HUES6 (cell line): ENCODE data around the gene IRAK1.
"Not testable (repeated sequence)": the region's sequence is repeated elsewhere in the genome, so short reads cannot be mapped to it uniquely, and the experiment has no call there.

Source experiments
- H3K27ac ChIP-seq: 2 replicates; pipeline ENCODE4 v1.7.0; 2013; ENCODE audit warnings: low read depth, mild to moderate bottlenecking, low read length, inconsistent platforms
- H3K27me3 ChIP-seq: 2 replicates; pipeline ENCODE4 v1.6.1; 2013; ENCODE audit warnings: low read length; ENCODE audit not compliant: control insufficient read depth, insufficient read depth
- H3K36me3 ChIP-seq: 2 replicates; pipeline ENCODE4 v1.6.1; 2013; ENCODE audit warnings: low read length; ENCODE audit not compliant: control insufficient read depth, insufficient read depth
- H3K4me1 ChIP-seq: 2 replicates; pipeline ENCODE4 v1.6.1; 2013; ENCODE audit warnings: low read length; ENCODE audit not compliant: control insufficient read depth, insufficient read depth
- H3K4me3 ChIP-seq: 2 replicates; pipeline ENCODE4 v1.5.1; 2013; ENCODE audit warnings: low read depth, low read length
- H3K9ac ChIP-seq: one replicate; pipeline ENCODE4 v1.6.1; 2013; ENCODE audit warnings: mild to moderate bottlenecking, low read length
- H3K9me3 ChIP-seq: 2 replicates; pipeline ENCODE4 v1.6.1; 2013; ENCODE audit warnings: low read depth, low read length; ENCODE audit not compliant: control insufficient read depth, insufficient read depth

IRAK1 gene

GRCh38 chrX:153980394-153980793 is 39.3 kb downstream of the IRAK1 start:
- not testable (repeated sequence) for H3K27ac ChIP-seq, H3K27me3 ChIP-seq, H3K4me3 ChIP-seq, H3K9ac ChIP-seq, H3K36me3 ChIP-seq, H3K4me1 ChIP-seq
- H3K9me3 ChIP-seq: peaks cover 13% of the 10 kb centered on the region; the same call in 1 of the 2 replicates

DNA sequence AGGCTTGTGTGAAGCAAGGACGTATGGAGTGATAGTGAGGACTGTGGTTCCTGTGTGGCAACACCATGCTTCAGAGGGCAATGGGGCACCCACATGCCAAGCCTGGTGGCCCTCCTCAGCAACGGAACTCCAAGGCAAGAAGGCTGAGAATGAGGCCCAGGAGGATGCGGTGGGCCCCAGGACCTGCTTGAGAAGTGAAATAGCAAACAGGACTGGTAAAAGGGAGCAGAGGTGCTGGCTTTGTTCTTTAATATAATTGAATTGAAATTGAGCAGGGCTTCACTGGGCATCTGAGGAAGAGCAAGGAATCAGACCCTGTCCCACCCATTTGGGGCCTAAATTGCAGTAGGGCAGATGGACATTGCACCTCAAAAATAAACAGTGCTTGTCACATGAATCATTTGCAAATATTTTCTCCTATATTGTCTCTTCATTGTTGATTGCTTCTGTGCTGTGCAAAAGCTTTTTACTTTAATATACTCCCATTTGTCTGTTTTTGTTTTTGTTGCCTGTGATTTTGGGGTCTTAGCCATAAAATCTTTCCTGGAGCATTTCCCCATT is 44.9 kb downstream of the IRAK1 start:
- Histone ChIP-seq H3K36me3 (no peaks in the 10 kb centered on the region), H3K27ac (no peak overlapping the region), H3K9ac (peak overlapping the region; percentile 98), H3K27me3 (no peaks in the 10 kb centered on the region), H3K4me3 (no peak overlapping the region; the same call in 1 of the 2 replicates), H3K9me3 (no peaks in the 10 kb centered on the region), H3K4me1 (peaks cover 15% of the 10 kb centered on the region; the same call in 1 of the 2 replicates)

GRCh38 chrX:153974003-153974725 is 45.5 kb downstream of the IRAK1 start:
- Histone ChIP-seq H3K36me3 (no peaks in the 10 kb centered on the region), H3K27ac (no peak overlapping the region), H3K4me1 (peaks cover 20% of the 10 kb centered on the region), H3K27me3 (no peaks in the 10 kb centered on the region), H3K4me3 (peak overlapping the region; percentile 81; the same call in 1 of the 2 replicates), H3K9ac (peak overlapping the region; percentile 98), H3K9me3 (no peaks in the 10 kb centered on the region)

DNA sequence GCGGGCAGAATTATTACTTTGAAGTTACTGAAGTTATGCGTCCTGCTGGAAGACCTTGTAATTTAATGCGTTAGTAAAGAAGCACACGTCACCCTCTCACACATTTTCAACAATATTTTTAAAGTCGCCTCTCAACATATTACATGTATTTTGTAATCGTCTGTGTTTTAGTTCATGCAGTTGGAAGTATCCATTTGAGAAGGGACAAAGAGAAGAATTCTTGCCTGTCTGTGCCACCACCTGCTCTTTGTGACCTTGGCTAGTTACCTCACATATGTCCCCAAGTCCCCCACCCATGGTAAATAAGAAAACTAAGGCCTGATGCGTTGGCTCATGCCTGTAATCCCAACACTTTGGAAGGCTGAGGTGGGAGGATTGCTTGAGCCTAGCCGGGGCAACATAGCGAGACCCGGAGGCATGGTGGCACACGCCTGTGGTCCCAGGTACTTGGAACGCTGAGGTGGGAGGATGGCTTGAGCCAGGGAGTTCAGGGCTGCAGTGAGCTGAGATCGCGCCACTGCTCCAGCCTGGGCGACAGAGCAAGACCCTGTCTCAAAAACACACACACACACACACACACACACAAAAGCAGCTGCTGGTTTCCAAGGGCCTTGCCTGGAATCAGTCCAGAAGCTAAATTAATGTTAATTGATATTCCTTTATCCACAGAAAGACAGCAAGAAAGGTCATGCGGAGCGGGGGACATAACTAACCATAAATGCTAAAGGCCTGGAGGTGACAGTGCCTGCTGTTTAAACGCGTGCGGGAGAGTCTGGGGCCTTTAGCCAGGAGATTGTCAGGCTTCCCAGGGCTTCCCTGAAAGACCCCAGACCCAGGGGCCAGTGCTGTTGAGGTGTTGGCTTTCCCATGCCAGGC is 46.3 kb downstream of the IRAK1 start:
- Histone ChIP-seq H3K36me3 (peaks cover 4% of the 10 kb centered on the region; the same call in 1 of the 2 replicates), H3K4me1 (peaks cover 28% of the 10 kb centered on the region), H3K9me3 (no peaks in the 10 kb centered on the region), H3K9ac (peak overlapping the region; percentile 98), H3K27ac (peak overlapping the region; percentile 83), H3K4me3 (peak overlapping the region; percentile 81), H3K27me3 (no peaks in the 10 kb centered on the region)

GRCh38 chrX:153972368-153973126 is 47.2 kb downstream of the IRAK1 start, which contains the start of gene TMEM187:
TMEM187 (plus strand) TSS chrX:153972754; CDS start chrX:153982063, 9,309 bp downstream.
- no peaks in the 10 kb centered on the region for H3K27me3 ChIP-seq
- H3K4me1 ChIP-seq: peaks cover 36% of the 10 kb centered on the region
- H3K27ac ChIP-seq: peak within 1 kb of the TSS; percentile 99
- no peaks in the 10 kb centered on the region for H3K9me3 ChIP-seq
- peak within 1 kb of the TSS; percentile 98 for H3K9ac ChIP-seq
- H3K36me3 ChIP-seq: peaks cover 6% of the 10 kb centered on the region; the same call in 1 of the 2 replicates
- peak within 1 kb of the TSS; percentile 81 for H3K4me3 ChIP-seq

- H3K4me1 ChIP-seq: peaks cover 44% of the 10 kb centered on the region
- no peaks in the 10 kb centered on the region for H3K27me3 ChIP-seq
- H3K9me3 ChIP-seq: no peaks in the 10 kb centered on the region
- H3K9ac ChIP-seq: peak within 1 kb of the TSS; percentile 98
- peak within 1 kb of the TSS; percentile 81 for H3K4me3 ChIP-seq
- peak within 1 kb of the TSS; percentile 99 for H3K27ac ChIP-seq
- H3K36me3 ChIP-seq: peaks cover 13% of the 10 kb centered on the region
Measured at GRCh38 chrX:153971450-153972367, 48.0 kb downstream of the IRAK1 start, which contains the start of gene HCFC1. HCFC1 (minus strand) TSS chrX:153971818; CDS start chrX:153970840, 978 bp downstream.

DNA sequence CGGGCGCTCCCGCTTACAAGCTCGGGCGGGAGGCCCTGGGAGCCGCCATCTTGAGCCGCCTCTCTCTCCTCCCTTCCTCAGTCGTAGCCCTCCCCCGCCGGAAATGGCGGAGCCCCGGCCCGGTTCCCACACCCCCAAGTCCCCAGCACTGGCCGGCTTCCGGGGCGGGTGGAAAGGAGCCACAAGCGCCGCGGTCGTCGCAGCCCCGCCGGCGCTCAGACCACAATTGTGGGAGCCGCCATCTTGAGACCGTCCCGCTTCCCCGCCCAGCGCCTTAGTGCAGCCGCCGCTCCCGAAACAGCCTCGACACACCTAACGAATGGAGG is 48.6 kb downstream of the IRAK1 start:
- peaks cover 50% of the 10 kb centered on the region for H3K4me1 ChIP-seq
- H3K27me3 ChIP-seq: no peaks in the 10 kb centered on the region
- H3K9me3 ChIP-seq: no peaks in the 10 kb centered on the region

GRCh38 chrX:153970357-153971123 is 49.2 kb downstream of the IRAK1 start:
- peak overlapping the region; percentile 98 for H3K9ac ChIP-seq
- H3K4me1 ChIP-seq: peaks cover 51% of the 10 kb centered on the region
- peaks cover 15% of the 10 kb centered on the region for H3K36me3 ChIP-seq
- no peaks in the 10 kb centered on the region for H3K9me3 ChIP-seq
- peak overlapping the region; percentile 81 for H3K4me3 ChIP-seq
- H3K27me3 ChIP-seq: no peaks in the 10 kb centered on the region
- H3K27ac ChIP-seq: peak overlapping the region; percentile 99

More for the DNA sequence above, 48.6 kb downstream of the IRAK1 start:
- Histone ChIP-seq H3K9ac (peak overlapping the region; percentile 98), H3K4me3 (peak overlapping the region; percentile 81), H3K27ac (peak overlapping the region; percentile 99), H3K36me3 (peaks cover 15% of the 10 kb centered on the region)

DNA sequence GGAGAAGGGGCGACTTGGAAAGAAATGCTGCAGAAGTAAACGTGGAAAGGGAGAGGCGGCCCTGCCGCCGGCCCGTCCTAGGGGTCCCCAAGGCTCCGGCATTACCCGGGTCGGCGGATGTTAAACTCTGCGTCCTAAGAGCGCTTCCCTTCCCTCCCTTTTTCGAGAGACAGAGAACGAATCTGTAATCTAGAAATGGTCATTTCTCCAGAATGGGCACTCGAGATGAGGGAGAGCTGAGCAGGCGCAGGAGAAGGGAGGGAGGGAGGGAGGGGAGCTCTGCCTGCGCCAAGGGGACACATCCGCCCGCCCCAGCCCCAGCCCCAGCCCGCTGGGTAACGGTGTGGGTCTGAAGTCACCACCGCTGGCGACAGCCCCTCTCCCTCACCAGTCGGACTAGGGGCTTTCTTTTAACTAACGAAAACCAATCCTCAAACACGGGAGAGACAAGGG is 49.8 kb downstream of the IRAK1 start:
- peaks cover 15% of the 10 kb centered on the region for H3K36me3 ChIP-seq
- H3K4me3 ChIP-seq: peak overlapping the region; percentile 81
- peaks cover 51% of the 10 kb centered on the region for H3K4me1 ChIP-seq
- no peaks in the 10 kb centered on the region for H3K9me3 ChIP-seq
- H3K9ac ChIP-seq: peak overlapping the region; percentile 70
- no peak overlapping the region for H3K27ac ChIP-seq
- H3K27me3 ChIP-seq: no peaks in the 10 kb centered on the region
